ENCODE results near the gene CRNN.

The CRNN gene

DNA sequence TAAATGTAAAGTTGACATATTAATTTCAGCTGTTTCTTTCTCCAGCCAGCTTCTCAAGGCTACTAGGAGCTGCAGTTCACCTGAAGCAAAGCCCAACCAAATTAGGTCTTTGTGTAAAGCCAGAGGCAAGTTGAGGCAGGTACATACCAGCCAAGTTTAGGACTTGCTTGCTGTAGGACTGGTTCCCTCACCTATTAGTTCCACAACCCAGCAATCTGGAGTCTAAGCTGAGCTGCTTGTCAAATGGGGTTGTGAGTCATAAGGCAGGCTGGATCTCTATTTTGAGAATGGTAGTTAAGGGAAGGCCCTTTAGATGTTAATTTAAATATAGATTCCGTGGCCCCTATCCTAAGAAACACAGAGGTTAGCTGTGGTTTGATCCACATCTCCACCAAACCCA, 46.6 kb downstream of the CRNN start:
- Histone ChIP-seq H3K27ac (replicated peaks) (no peak overlapping the region), H3K4me3 (replicated peaks; ENCODE audit: insufficient read depth, low read length) (no peak overlapping the region), H3K27me3 (ENCODE audit: insufficient read depth, poor library complexity, severe bottlenecking) (no peaks in the 10 kb centered on the region)
- no peak for DNase-seq (ENCODE audit: low read depth in 1 of 2, low spot score in 1 of 2)
- no peak for TF ChIP-seq POLR2AphosphoS5 (IDR thresholded peaks at IDR 0.05; ENCODE audit: low read depth)
- TF ChIP-seq, protein P1, sequence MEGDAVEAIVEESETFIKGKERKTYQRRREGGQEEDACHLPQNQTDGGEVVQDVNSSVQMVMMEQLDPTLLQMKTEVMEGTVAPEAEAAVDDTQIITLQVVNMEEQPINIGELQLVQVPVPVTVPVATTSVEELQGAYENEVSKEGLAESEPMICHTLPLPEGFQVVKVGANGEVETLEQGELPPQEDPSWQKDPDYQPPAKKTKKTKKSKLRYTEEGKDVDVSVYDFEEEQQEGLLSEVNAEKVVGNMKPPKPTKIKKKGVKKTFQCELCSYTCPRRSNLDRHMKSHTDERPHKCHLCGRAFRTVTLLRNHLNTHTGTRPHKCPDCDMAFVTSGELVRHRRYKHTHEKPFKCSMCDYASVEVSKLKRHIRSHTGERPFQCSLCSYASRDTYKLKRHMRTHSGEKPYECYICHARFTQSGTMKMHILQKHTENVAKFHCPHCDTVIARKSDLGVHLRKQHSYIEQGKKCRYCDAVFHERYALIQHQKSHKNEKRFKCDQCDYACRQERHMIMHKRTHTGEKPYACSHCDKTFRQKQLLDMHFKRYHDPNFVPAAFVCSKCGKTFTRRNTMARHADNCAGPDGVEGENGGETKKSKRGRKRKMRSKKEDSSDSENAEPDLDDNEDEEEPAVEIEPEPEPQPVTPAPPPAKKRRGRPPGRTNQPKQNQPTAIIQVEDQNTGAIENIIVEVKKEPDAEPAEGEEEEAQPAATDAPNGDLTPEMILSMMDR (IDR thresholded peaks at IDR 0.05; ENCODE audit: insufficient read depth, low read length), result no peak
- TF ChIP-seq, protein P2, sequence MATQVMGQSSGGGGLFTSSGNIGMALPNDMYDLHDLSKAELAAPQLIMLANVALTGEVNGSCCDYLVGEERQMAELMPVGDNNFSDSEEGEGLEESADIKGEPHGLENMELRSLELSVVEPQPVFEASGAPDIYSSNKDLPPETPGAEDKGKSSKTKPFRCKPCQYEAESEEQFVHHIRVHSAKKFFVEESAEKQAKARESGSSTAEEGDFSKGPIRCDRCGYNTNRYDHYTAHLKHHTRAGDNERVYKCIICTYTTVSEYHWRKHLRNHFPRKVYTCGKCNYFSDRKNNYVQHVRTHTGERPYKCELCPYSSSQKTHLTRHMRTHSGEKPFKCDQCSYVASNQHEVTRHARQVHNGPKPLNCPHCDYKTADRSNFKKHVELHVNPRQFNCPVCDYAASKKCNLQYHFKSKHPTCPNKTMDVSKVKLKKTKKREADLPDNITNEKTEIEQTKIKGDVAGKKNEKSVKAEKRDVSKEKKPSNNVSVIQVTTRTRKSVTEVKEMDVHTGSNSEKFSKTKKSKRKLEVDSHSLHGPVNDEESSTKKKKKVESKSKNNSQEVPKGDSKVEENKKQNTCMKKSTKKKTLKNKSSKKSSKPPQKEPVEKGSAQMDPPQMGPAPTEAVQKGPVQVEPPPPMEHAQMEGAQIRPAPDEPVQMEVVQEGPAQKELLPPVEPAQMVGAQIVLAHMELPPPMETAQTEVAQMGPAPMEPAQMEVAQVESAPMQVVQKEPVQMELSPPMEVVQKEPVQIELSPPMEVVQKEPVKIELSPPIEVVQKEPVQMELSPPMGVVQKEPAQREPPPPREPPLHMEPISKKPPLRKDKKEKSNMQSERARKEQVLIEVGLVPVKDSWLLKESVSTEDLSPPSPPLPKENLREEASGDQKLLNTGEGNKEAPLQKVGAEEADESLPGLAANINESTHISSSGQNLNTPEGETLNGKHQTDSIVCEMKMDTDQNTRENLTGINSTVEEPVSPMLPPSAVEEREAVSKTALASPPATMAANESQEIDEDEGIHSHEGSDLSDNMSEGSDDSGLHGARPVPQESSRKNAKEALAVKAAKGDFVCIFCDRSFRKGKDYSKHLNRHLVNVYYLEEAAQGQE (IDR thresholded peaks at IDR 0.05; ENCODE audit: insufficient replicate concordance, low read depth), result no peak
- no peak for TF ChIP-seq SPI1 (IDR thresholded peaks at IDR 0.05; ENCODE audit: borderline replicate concordance, low read depth)

DNA sequence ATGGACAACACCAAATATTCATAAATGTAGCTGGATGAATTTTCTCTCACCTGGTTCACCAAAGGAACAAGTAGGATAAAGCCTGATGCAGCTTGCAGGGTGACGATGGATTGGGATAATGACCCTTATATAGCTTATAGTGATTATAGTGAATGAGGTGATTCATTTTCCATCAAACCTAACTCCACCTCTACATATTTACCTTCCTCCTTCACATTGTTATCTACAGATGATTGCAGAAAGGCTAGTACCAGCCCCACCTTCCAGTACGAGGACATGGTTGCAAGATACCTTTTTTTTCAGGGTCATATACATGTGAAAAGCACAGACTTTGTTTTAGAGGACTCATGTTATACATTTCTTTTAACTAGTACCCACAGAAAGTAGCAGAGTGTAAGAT, 54.2 kb downstream of the CRNN start, which contains the start of gene FLG2:
TSS of gene FLG2 (minus strand) at position 101 of the 400 bp plus-strand sequence. CDS start 1,122 bp downstream, outside the sequence.
- TF ChIP-seq SPI1 (IDR thresholded peaks at IDR 0.05; ENCODE audit: borderline replicate concordance, low read depth) (no peak), POLR2AphosphoS5 (IDR thresholded peaks at IDR 0.05; ENCODE audit: low read depth) (no peak), GABPA (IDR thresholded peaks at IDR 0.05; ENCODE audit: low read depth) (no peak)
- TF ChIP-seq, protein P2 (IDR thresholded peaks at IDR 0.05; ENCODE audit: insufficient replicate concordance, low read depth), result no peak
- TF ChIP-seq, protein P1 (IDR thresholded peaks at IDR 0.05; ENCODE audit: insufficient read depth, low read length), result no peak
- H3K27ac ChIP-seq (replicated peaks), result no peak within 1 kb of the TSS

More for the DNA sequence above, 54.2 kb downstream of the CRNN start, which contains the start of gene FLG2:
- Histone ChIP-seq H3K27me3 (ENCODE audit: insufficient read depth, poor library complexity, severe bottlenecking) (peaks cover 2% of the 10 kb centered on the region), H3K4me3 (replicated peaks; ENCODE audit: insufficient read depth, low read length) (no peak within 1 kb of the TSS)
- DNase-seq (ENCODE audit: low read depth in 1 of 2, low spot score in 1 of 2), result no peak
